ENCODE data around the gene PIGO.

Gene PIGO

DNA sequence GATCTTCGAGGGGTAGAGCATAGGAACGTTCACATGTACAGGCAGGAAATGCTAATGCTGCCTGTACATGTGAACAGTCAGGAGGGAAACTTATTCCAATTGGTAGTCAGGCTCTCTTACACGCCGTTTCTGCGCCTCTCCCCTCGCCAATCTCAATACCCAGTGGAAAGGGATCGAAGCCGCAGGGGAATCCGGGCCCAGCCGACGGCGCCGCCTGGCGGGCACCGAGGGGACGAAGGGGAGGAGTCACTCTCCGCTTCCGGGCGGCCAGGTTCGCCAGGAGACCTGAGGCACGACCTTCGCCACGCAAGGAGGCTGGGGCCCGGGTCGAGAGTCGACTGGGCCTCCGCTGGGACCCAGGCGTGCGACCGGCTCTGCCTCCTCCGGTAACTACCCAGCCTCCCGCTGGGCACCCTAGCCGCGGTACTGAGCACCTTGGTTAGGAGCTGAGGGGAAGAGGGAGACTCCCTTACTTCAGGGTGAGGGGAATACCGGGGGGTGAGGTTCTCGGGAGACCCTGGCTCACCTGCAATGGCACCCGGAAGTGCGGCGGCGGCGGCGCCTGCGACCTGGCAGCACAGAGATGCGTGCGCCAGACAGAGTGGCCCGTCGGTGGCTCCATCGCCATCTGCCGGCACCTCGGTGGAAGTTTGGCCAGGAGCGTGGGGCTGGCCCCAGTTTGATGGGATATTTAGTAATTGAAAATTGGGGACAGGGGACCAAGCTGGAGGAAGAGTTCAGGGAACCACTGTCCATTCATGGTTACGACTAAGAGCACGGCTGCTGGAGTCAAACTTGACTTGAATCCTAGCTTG is at the start of gene PIGO:
Gene PIGO, minus strand, starts transcription at position 557 of the 815 bp plus-strand sequence. CDS start 1,026 bp downstream, outside the sequence.
- peak in 55 of 56 donors; percentile 35 to 92 (median 78) for DNase-seq

DNA sequence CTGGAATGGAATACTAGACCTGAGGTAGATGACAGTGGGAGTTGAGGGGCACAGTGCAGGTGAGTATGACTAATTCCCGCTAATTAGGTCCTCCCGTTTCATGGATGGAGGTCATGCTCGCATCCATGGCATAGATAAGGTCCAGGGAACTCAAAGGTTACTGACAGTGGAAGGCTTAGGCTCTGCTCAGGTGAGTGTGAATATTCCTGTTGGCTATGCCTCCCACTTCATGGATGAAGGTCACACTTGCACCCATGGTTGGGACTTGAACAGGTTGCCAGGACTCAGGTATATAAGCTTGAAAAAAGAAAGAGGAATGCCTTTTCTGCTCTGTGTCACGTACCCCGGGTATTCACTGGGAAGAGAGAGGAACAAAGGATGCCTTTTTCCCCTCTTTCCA is 45.6 kb upstream of the PIGO start:
- no peak for DNase-seq

DNA sequence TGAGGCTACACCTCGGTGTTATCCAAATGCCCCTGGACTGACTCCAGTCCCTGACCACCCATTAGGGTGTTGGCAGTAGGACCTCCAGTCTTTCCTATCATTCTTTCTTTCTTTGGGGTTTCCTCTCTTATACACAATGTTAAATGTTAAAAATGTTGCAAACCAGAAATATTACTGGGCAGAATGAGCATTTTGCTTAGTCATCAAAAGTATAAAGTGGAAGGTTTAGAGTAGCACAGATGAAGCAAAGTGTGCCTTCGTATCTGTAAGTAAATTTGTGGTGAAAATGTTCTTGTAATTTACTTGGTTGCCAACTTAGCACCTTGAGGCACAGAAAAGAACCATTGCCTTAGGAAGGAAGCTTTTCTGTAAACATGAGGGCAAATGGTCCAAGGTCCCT is 43.7 kb upstream of the PIGO start:
- no peak for DNase-seq

DNA sequence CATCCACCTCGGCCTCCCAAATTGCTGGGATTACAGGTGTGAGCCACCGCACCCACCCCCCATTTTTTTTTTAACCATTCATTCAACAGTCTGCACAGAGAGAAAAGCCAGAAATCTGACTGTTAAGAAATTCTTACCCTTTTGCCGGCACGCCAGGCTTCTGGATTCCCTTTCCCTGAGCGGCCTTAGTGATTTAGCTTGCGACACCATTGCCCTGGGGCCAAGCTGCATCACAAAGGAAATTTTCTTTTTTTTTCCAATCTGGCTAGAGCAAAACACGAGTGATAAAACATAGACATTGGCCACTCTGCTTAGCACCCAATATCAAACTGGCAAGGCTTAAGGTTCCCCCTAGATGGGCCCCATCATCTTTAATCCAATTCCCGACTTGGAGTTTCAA is 40.5 kb upstream of the PIGO start:
- DNase-seq: no peak

DNA sequence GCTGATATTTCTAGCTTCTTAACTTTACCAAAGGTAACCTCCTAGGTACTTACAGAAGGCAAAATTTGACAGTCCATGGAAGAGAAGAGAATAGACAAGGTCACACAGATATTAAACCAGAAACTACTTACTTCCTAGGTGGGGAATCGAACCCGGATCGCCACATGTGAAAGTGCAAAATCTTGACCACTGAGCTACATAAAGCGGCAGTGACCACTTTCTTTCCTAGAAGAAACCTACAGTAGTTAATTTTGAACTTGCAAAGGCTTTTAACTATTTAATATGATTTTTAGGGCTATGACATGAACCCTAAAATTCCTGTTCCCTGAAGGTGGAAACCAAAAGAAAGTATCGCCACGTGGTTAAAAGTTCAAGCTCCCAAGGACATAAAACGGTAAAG is 39.6 kb upstream of the PIGO start:
- no peak for DNase-seq

DNA sequence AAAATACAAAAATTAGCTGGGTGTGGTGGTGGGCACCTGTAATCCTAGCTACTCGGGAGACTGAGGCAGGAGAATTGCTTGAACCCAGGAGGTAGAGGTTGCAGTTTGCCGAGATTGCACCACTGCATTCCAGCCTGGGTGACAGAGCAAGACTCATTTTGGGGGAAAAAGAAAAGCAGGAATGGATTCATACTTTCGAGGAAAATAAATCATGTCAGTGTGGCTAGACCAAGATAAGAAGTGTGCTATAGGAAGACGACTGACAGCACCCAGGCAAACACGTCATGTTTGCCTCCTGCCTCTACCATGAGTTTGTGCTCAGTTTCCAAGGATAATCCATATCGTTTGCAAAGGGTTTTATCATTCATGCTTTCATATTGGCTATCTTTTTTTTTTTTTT is 38.5 kb upstream of the PIGO start:
- DNase-seq: no peak

DNA sequence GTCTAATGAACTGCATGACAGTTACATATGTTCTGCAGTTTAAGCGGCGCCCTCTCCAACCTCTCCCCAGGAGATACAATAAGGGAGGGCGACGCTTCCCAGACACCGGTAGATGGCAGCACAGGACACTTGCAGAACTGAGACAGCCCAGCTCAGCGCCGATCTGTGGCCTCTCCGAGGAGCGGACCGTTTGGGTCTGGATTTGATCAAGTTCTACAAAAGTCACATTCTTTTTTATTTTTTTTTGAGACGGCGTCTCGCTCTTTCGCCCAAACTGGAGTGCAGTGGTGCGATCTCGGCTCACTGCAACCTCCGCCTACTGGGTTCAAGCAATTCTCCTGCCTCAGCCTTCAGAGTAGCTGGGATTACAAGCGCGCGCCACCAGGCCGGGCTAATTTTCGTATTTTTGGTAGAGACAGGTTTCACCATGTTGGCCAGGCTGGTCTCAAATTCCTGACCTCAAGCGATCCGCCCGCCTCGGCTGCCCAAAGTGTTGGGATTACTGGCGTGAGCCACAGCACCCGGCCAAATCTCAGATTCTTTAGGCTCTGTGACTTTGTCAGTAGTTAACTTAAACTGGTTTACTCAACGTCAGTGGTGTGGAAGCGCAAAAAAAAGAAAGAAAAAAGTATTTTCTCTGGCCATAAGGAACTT is 20.6 kb upstream of the PIGO start:
- peak in 55 of 56 donors; percentile 30 to 95 (median 80) for DNase-seq

DNA sequence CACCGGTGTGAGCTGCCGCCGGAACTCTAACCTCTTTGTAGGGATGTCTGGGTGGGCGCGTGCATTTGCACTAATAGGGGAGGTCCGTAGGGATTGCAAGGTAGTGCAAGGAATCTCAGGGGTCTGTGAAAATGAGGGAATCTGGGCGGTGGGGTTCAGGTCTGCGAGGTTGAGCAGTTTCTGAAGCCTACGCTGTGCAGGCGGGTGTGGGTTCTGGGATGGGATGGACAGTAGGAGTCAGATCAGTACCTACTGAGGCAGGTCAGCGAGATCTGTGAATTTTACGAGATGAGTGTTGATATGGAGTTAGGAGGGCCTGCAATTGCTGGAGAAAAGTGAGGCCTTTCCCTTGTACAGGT is 20.1 kb upstream of the PIGO start:
- DNase-seq: peak in 4 of 56 donors; percentile 41 to 64 (median 60)

DNA sequence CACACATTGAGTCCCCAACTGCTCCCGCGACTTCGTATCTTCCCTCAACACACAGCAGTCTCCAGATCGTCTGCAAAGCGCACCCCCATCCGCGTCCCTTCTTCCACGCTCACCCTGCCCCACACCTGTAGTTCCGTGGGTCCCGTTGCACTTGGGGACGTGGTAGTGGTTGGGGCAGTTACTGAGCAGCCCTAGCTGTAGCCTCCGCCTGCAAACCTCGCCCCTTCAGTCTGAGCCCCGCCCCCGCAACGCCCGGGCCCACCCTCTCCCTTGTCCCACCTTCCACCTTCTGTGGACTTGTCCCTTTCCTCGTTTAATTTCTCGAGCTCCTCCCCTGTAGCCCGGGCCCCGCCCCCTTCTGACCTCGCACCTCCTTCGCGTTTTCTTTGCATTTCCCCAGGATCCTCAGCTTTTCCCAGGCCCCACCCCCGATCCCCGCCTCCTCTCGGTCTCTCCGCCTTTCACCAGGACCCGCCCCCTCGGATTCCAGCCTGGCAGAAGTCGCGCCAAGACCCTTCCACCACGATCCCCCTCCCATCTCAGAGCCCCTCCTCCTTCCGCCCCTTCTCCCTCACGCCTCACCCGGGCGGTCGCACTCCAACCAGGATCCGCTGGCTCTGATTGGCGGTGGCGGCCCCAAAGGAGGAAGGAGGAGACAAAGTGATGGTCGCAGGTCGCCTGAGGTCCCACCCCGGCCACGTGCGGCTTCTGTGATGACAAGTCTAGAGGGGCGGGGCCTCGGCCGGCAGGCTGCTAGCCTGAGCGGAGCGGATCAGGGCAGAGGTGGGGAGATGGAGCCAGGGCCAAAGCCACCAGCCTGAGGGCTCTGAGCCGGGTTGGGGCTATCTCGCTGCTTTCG is 19.5 kb upstream of the PIGO start, which contains the start of gene ATOSB:
Gene ATOSB, minus strand, starts transcription at position 183 of the 859 bp plus-strand sequence. CDS start 7,588 bp downstream, outside the sequence.
- DNase-seq: peak; percentile 51 to 98 (median 89)

DNA sequence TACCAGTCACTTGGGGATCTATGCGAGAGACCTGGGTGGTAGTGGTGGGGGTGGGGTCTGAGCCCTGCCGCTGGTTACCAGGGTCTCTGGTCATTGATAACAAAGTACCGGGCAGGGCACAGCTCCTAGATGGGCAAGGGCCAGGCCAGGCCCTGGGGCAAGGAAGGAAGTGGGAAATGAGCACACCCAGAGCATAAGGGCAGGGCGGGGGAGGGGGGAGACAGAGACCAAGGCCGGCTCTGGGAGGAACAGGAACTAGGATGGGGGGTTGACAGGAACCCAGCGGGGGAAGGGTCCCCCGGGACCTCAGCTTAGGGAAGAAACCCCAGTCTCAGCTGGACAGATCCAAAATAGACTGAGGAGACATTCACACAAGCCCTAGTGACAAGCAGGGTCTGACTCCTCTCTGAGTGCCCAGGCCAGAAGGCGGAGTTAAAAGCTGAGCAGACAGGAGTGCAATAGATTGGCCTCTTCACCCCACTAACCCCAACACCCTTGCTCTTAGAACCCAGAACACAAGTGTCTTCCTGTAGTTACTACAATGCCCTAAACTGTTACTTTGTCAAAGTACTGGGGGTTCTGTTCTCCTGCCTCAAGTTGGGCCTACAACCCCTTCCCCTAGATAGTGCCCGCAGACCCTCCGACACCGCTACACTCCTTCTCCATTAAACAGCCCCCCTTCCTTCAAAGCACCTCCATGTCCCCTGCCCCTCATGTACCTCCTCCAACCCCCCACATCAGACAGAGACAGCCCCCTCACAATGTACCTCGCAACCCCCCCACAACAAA is 18.6 kb upstream of the PIGO start:
- DNase-seq: peak in 24 of 56 donors; percentile 5 to 44 (median 17)

DNA sequence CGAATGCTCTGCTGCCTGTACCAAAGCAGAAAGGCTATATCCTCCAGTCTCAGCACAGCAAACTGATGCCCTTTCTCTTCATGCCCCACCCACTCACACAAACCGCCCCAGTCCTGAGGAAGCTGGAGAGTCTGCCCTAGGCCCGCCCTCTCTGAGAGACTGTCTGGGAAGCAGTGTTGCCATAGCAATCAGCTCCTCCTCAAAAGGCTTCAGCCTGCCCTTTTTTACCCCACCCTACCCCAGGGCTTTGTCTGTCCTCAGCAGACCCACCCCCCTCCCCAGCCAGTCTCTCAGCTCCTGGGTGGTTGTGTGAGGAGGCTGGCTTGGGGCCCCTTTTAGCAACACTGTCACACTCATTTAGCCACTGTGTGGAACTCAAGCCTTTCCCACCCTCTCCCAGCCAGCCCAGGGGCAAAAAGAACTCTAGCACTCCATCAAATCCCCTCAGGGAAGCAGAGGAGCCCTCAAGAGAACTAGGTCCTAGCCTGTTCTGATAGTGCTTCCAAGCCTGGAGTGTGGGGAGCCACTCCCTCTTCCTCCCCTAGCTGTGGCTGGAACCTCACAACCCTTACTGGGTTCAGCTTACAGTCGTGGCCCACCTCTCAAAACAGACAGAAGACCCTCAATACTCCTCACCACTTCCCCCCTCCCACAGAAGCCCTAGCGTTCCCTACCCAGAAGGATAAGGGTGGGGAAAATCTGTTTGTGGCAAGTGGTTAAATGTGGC is 17.9 kb upstream of the PIGO start:
- peak in 52 of 56 donors; percentile 11 to 86 (median 55) for DNase-seq

DNA sequence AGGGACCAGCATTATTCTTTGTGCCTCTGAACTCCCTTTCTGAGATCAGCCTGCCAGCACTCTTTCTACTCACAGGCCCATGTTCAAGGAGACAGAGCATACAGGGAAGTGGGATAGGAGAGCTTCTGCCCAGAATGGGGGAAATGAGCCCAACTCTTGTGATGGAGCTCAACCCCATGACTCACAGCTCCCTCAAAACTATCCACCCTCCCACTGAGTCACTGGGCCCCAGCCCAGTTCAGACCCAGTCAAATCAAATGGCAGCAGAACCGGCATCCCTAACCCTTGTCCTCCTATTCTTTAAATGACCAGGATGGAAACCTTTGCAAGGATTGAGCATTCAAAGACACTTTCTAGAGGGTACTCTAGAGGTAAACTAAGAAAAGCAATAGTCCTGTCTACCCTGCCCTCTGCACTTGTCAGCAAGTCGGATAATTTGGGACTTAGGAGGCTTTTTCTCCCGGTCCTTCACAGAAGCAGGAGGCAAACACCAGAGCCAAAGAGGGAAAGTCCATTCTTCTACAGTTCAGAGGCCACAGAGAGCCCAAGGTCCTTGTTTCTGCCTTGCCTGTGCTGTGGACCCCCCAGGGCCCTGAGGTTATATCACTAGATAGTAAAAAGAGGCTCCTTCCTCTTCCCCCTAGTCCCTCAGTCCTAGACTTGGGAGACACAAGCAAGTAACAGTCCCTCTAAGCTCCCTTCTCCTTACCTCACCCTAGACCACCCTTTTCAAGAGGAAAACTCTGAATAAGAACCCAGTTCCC is 16.0 kb upstream of the PIGO start:
- DNase-seq: peak in 8 of 56 donors; percentile 4 to 73 (median 12)

DNA sequence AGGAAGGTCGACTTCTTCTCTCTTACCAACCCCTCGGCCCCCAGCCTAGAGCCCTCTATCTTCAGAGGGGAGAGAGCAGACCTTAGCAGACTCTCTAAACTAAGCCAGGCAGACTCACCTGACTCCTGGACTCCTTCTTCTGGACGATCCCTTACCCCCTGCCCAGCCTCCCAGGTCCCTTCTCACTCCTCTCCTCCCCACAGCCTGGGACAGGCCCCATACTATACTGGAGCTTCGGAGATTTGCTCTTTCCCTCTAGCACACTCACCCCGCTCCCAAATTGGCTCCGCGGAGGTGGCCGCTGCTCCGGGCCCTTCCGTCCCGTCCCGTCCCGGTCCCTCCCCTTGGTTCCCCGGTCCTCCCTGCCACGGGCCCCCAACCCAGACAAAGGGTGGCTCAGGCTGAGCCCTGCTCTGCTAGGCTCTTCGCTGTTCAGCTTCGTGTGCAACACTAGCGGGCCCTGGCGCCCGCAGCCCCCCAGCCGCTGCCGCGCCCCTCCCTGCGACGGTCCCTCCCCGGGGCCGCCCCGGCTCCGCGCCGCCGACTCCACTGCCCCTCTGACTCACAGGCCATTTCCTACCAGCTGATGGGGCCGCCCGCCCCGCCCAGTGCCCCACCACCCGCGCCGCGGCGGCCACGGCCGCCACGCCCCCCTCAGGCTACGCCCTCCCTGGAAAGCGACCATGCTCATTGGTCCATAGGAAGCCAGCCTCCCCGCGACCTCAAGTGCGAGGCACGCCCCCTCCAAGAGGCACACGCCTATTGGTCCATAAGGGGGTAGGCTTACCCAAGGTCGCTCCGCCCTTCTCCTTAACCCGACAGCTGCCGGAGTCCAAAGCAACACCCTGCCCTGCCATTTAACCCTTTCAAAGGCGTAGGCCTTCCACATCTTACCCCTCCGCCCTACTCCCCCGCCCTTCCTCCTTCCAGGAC is 14.9 kb upstream of the PIGO start:
- DNase-seq: peak; percentile 57 to 99 (median 97)

DNA sequence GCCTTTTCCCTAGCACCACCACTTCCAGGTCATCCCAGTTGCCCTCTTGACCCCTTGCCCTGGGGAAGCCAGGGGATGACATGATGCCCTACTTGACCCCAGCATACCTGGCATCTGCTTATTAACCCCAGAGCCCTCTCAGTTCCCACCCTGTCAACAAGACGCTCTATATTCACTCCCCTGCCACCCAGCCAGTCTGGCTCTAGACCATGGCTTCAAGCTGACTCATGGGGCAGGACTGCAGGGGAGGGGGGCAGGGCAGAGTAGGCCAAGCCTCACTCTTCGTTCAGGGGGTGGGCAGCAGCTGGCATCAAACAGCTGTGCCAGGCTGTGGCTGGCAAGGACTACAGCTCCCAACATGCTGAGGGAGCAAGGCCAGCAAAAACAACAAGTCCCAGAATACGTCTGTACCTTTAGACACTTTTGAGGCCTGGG is 14.0 kb upstream of the PIGO start:
- DNase-seq: peak in 50 of 56 donors; percentile 16 to 87 (median 60)

DNA sequence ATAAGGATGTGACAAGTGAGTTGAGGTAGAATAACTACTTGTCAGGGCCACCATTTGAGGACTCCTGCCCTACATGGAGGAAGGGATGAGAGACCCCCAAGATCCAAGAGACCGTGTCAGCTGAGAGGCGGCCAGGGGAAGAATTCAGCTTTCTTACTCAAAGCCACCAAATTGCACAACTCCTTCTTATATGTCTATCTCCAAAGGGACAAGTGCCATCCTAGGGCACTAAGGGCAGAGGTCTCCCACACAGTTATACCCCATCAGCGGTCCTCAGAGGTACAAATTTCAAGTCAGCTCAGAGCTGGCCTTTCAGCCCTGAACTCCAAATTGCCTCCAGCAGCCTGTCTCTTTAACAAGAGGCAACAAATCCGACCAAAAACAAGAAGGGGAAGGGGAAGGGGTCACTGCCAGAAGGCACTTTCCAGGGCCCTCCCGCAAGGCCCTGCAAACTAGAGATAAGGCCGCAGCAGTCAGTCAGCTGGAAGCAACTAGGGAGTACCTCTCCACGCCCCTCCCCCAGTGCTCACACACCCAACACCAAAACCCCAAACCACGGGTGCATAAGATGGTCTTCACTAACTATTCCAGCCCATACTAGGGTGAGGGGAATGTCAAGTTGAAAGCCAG is 12.7 kb upstream of the PIGO start:
- DNase-seq: no peak

DNA sequence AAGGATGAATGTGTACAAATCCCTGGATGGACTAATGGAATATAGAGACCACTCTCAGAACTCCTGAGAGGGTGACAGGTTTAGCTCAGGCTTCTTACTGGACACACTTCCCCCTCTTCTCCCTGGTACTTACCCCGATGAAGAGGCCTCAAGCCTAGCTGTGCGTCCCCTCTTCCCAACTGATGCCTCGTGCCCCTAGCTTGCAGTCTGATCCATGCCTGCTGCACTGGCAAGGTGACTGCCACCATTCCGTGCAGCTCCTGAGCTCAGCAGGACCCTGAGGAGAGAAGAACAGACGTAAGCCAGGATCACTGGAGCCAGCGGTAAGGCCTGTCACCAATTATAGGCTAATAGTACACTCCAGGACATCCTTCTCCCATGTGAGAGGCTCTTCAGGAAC is 12.1 kb upstream of the PIGO start:
- DNase-seq: no peak

Data from nucleus accumbens (tissue), 56 donors.